Measurements from ENCODE around the gene PTPN2.
"Not testable (repeated sequence)": the region's sequence is repeated elsewhere in the genome, so short reads cannot be mapped to it uniquely, and the experiment has no call there.

DNA sequence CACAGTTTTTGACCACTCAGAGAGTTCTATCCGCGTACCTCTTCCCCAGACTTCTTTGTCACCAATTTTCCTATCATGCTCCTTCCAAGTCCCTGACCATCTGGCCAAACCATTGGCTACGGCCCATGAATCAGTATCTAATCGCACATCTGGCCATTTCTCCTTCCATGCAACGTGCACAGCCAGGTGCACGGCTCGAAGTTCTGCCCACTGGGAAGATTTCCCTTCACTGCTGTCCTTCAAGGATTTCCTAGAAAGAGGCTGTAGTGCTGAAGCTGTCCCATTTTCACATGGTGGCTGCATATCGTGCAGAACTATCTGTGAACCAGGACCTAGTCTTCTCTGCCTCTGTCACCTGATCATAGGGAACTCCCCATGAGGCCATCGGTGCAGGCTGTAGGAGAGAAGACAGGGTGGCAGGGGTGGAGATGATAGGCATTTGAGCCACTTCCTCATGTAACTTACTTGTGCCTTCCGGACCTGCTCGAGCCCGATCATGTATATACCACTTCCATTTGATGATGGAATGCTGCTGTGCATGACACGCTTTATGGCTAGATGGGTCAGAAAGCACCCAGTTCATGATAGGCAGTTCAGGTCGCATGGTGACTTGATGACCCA, 127.3 kb downstream of the PTPN2 start:
- not testable (repeated sequence) for TF ChIP-seq ZNF274 (IDR thresholded peaks at IDR 0.05; ENCODE audit: low read depth, low read length); YY1 (IDR thresholded peaks at IDR 0.05; ENCODE audit: insufficient read depth, insufficient read length)
